CD4-positive, CD25-positive, alpha-beta regulatory T cell (primary cell): ENCODE results near the gene SMIM20. TPM values are rescaled to one million over a fixed set of nuclear protein-coding genes. Genes with fewer than 3 reads are reported as not detected.
A peak's percentile ranks its signal among the peaks of the same experiment; 100 is the strongest.

Source experiments
- ATAC-seq, 2 donors: fragments of 150-1000 bp; cut with Tn5 transposase; one replicate each; pipeline ENCODE4 v1.10.0; 2021; ENCODE audit warnings: low read depth in 2 of 2, moderate number of reproducible peaks in 2 of 2, moderate library complexity in 1 of 2
- DNase-seq, 3 donors: peaks; one replicate each; pipeline versions ENCODE4 v3.0.0 to v3.0.0-alpha.2; 2012 to 2022; ENCODE audit warnings: mixed read lengths in 1 of 3
- H3K27ac ChIP-seq: one replicate; pipeline ENCODE4 v1.7.0; 2013; ENCODE audit warnings: mild to moderate bottlenecking, low read length; ENCODE audit not compliant: insufficient read depth, poor library complexity, severe bottlenecking
- H3K27me3 ChIP-seq: one replicate; pipeline ENCODE4 v1.7.0; 2013; ENCODE audit warnings: low read length; ENCODE audit not compliant: control insufficient read depth, insufficient read depth
- H3K36me3 ChIP-seq: one replicate; pipeline ENCODE4 v1.7.0; 2013; ENCODE audit warnings: mild to moderate bottlenecking, low read length, moderate library complexity; ENCODE audit not compliant: control insufficient read depth, insufficient read depth
- H3K4me1 ChIP-seq: 2 replicates; pipeline ENCODE4 v1.7.0; 2013; ENCODE audit warnings: mild to moderate bottlenecking, low read length; ENCODE audit not compliant: insufficient read depth, control insufficient read depth, poor library complexity, severe bottlenecking
- H3K4me3 ChIP-seq: one replicate; pipeline ENCODE4 v1.7.0; 2013; ENCODE audit warnings: low read depth, mild to moderate bottlenecking, low read length, moderate library complexity
- H3K9me3 ChIP-seq, 2 experiments: 1 replicate in 1 of 2; 2 replicates in 1 of 2; pipeline ENCODE4 v1.7.0; 2013; ENCODE audit warnings: low read length in 2 of 2, mild to moderate bottlenecking in 1 of 2, moderate library complexity in 1 of 2; ENCODE audit not compliant: control insufficient read depth in 2 of 2
- H3K27ac Mint-ChIP-seq, 3 donors: one replicate each; pipeline ENCODE4 v1.8.0; 2020 to 2022; ENCODE audit warnings: mild to moderate bottlenecking in 3 of 3, mixed read lengths in 3 of 3, moderate library complexity in 2 of 3
- H3K27me3 Mint-ChIP-seq: one replicate; pipeline ENCODE4 v1.8.0; 2022; ENCODE audit warnings: mild to moderate bottlenecking, mixed read lengths
- H3K36me3 Mint-ChIP-seq: one replicate; pipeline ENCODE4 v1.8.0; 2020; ENCODE audit warnings: mixed read lengths
- H3K4me1 Mint-ChIP-seq, 4 donors: one replicate each; pipeline ENCODE4 v1.8.0; 2020 to 2022; ENCODE audit warnings: mixed read lengths in 4 of 4, mild to moderate bottlenecking in 1 of 4
- H3K4me3 Mint-ChIP-seq, 4 donors: one replicate each; pipeline ENCODE4 v1.8.0; 2020 to 2022; ENCODE audit warnings: mild to moderate bottlenecking in 4 of 4, mixed read lengths in 4 of 4, moderate library complexity in 3 of 4
- H3K9me3 Mint-ChIP-seq, 7 donors: one replicate each; pipeline ENCODE4 v1.8.0; 2020 to 2022; ENCODE audit warnings: mixed read lengths in 7 of 7, mild to moderate bottlenecking in 3 of 7, moderate library complexity in 2 of 7
- polyA plus RNA-seq, 4 donors: library from polyadenylated mRNA; unstranded; fragments of 300-500 nt; fragmentation: Illumina TruSeq; gene quantifications; one replicate each; pipeline ENCODE4 v1.2.3, GENCODE V29; 2021
- total RNA-seq: library from RNA; stranded (reverse); gene quantifications from one replicate; pipeline ENCODE4 v1.2.3, GENCODE V29; 2022

The SMIM20 gene
- total and polyA plus RNA-seq, 5 donors from 2014 or later, result 7.4 to 80.5 (median 54.1) TPM

- H3K9me3 ChIP-seq, result no peaks in the 10 kb centered on the region
- Mint-ChIP-seq H3K27me3 (peaks cover 14% of the 10 kb centered on the region), H3K4me1 (peaks cover 1 to 2% (median 2%) of the 10 kb centered on the region in 4 donors), H3K9me3 (peaks cover 0 to 5% (median 0%) of the 10 kb centered on the region in 7 donors), H3K27ac (no peak overlapping the region), H3K4me3 (no peak overlapping the region), H3K36me3 (no peaks in the 10 kb centered on the region)
- no peaks in the 10 kb centered on the region for H3K36me3 ChIP-seq
- H3K4me1 ChIP-seq, result no peaks in the 10 kb centered on the region
- ATAC-seq (no peak), DNase-seq (no peak)
- peaks cover 9% of the 10 kb centered on the region for H3K27me3 ChIP-seq
- H3K4me3 ChIP-seq, result no peak overlapping the region
- no peak overlapping the region for H3K27ac ChIP-seq
Observed at GRCh38 chr4:25943805-25944204, 29.8 kb downstream of the SMIM20 start.

- Mint-ChIP-seq H3K27ac (no peak overlapping the region), H3K4me3 (no peak overlapping the region), H3K9me3 (peaks cover 0 to 2% (median 0%) of the 10 kb centered on the region in 7 donors), H3K36me3 (no peaks in the 10 kb centered on the region), H3K4me1 (peaks cover 0 to 17% (median 11%) of the 10 kb centered on the region in 4 donors), H3K27me3 (peaks cover 7% of the 10 kb centered on the region)
- peaks cover 8% of the 10 kb centered on the region for H3K4me1 ChIP-seq
- H3K27me3 ChIP-seq, result peaks cover 15% of the 10 kb centered on the region
- H3K36me3 ChIP-seq, result no peaks in the 10 kb centered on the region
- H3K4me3 ChIP-seq, result no peak overlapping the region
- no peaks in the 10 kb centered on the region for H3K9me3 ChIP-seq
- ATAC-seq (no peak), DNase-seq (no peak)
- H3K27ac ChIP-seq, result no peak overlapping the region
Observed at GRCh38 chr4:25948051-25948450, 34.0 kb downstream of the SMIM20 start.

- H3K4me1 ChIP-seq, result peaks cover 8% of the 10 kb centered on the region
- peaks cover 0 to 2% (median 0%) of the 10 kb centered on the region in 7 donors for H3K9me3 Mint-ChIP-seq
- peaks cover 0 to 17% (median 11%) of the 10 kb centered on the region in 4 donors for H3K4me1 Mint-ChIP-seq
- H3K27me3 ChIP-seq, result peaks cover 13% of the 10 kb centered on the region
- H3K36me3 Mint-ChIP-seq, result no peaks in the 10 kb centered on the region
- H3K27ac Mint-ChIP-seq, result no peak overlapping the region
- no peak overlapping the region for H3K27ac ChIP-seq
- H3K36me3 ChIP-seq, result no peaks in the 10 kb centered on the region
- H3K9me3 ChIP-seq, result no peaks in the 10 kb centered on the region
- H3K4me3 Mint-ChIP-seq, result no peak overlapping the region
- no peak for ATAC-seq
- H3K4me3 ChIP-seq, result no peak overlapping the region
- no peak for DNase-seq
- H3K27me3 Mint-ChIP-seq, result peaks cover 5% of the 10 kb centered on the region
Observed at GRCh38 chr4:25949173-25949748, 35.2 kb downstream of the SMIM20 start.

- no peak overlapping the region for H3K27ac Mint-ChIP-seq
- no peak for ATAC-seq
Observed at GRCh38 chr4:25949994-25950393, 36.0 kb downstream of the SMIM20 start.

GRCh38 chr4:25950461-25951389, 36.7 kb downstream of the SMIM20 start:
- H3K27ac Mint-ChIP-seq, result no peak overlapping the region
- no peak for ATAC-seq

More at GRCh38 chr4:25949994-25950393, 36.0 kb downstream of the SMIM20 start:
- Histone ChIP-seq H3K4me1 (peaks cover 8% of the 10 kb centered on the region), H3K4me3 (no peak overlapping the region), H3K27ac (no peak overlapping the region), H3K36me3 (no peaks in the 10 kb centered on the region), H3K27me3 (peaks cover 11% of the 10 kb centered on the region), H3K9me3 (no peaks in the 10 kb centered on the region)
- peaks cover 0 to 2% (median 0%) of the 10 kb centered on the region in 7 donors for H3K9me3 Mint-ChIP-seq
- H3K36me3 Mint-ChIP-seq, result no peaks in the 10 kb centered on the region
- H3K27me3 Mint-ChIP-seq, result peaks cover 7% of the 10 kb centered on the region
- peaks cover 0 to 17% (median 11%) of the 10 kb centered on the region in 4 donors for H3K4me1 Mint-ChIP-seq
- H3K4me3 Mint-ChIP-seq, result no peak overlapping the region
- DNase-seq, result no peak

GRCh38 chr4:25951390-25951952, 37.5 kb downstream of the SMIM20 start:
- no peaks in the 10 kb centered on the region for H3K36me3 ChIP-seq
- H3K4me3 ChIP-seq, result no peak overlapping the region
- H3K4me1 Mint-ChIP-seq, result peaks cover 0 to 17% (median 11%) of the 10 kb centered on the region in 4 donors
- peaks cover 7% of the 10 kb centered on the region for H3K27me3 Mint-ChIP-seq
- no peak overlapping the region for H3K27ac Mint-ChIP-seq
- H3K9me3 ChIP-seq, result no peaks in the 10 kb centered on the region
- H3K27ac ChIP-seq, result no peak overlapping the region
- peak in 1 of 3 donors; percentile 14 for DNase-seq
- peak overlapping the region in 3 of 4 donors; percentile 22 to 48 (median 35) for H3K4me3 Mint-ChIP-seq
- peaks cover 8% of the 10 kb centered on the region for H3K4me1 ChIP-seq
- no peak for ATAC-seq
- H3K27me3 ChIP-seq, result peaks cover 9% of the 10 kb centered on the region
- H3K9me3 Mint-ChIP-seq, result peaks cover 0 to 2% (median 0%) of the 10 kb centered on the region in 7 donors
- no peaks in the 10 kb centered on the region for H3K36me3 Mint-ChIP-seq

More at GRCh38 chr4:25950461-25951389, 36.7 kb downstream of the SMIM20 start:
- peaks cover 0 to 2% (median 0%) of the 10 kb centered on the region in 7 donors for H3K9me3 Mint-ChIP-seq
- Histone ChIP-seq H3K27ac (no peak overlapping the region), H3K4me3 (no peak overlapping the region), H3K4me1 (peaks cover 8% of the 10 kb centered on the region), H3K9me3 (no peaks in the 10 kb centered on the region), H3K27me3 (peaks cover 10% of the 10 kb centered on the region), H3K36me3 (no peaks in the 10 kb centered on the region)
- DNase-seq, result no peak
- peaks cover 0 to 17% (median 11%) of the 10 kb centered on the region in 4 donors for H3K4me1 Mint-ChIP-seq
- H3K4me3 Mint-ChIP-seq, result peak overlapping the region in 2 of 4 donors; percentile 22 to 35
- peaks cover 9% of the 10 kb centered on the region for H3K27me3 Mint-ChIP-seq
- no peaks in the 10 kb centered on the region for H3K36me3 Mint-ChIP-seq

GRCh38 chr4:25953740-25954139, 39.7 kb downstream of the SMIM20 start:
- no peak for ATAC-seq
- H3K27me3 ChIP-seq, result peaks cover 10% of the 10 kb centered on the region
- peaks cover 5% of the 10 kb centered on the region for H3K27me3 Mint-ChIP-seq

More at GRCh38 chr4:25953740-25954139, 39.7 kb downstream of the SMIM20 start:
- no peak for DNase-seq
- Histone ChIP-seq H3K9me3 (no peaks in the 10 kb centered on the region), H3K4me1 (peaks cover 8% of the 10 kb centered on the region), H3K27ac (no peak overlapping the region), H3K4me3 (no peak overlapping the region), H3K36me3 (no peaks in the 10 kb centered on the region)
- peaks cover 0 to 2% (median 0%) of the 10 kb centered on the region in 7 donors for H3K9me3 Mint-ChIP-seq
- no peak overlapping the region for H3K4me3 Mint-ChIP-seq
- H3K36me3 Mint-ChIP-seq, result no peaks in the 10 kb centered on the region
- peak overlapping the region in 1 of 3 donors; percentile 9 for H3K27ac Mint-ChIP-seq
- peaks cover 0 to 17% (median 11%) of the 10 kb centered on the region in 4 donors for H3K4me1 Mint-ChIP-seq
